ENCODE measurements around the gene VEGFA.

DNA sequence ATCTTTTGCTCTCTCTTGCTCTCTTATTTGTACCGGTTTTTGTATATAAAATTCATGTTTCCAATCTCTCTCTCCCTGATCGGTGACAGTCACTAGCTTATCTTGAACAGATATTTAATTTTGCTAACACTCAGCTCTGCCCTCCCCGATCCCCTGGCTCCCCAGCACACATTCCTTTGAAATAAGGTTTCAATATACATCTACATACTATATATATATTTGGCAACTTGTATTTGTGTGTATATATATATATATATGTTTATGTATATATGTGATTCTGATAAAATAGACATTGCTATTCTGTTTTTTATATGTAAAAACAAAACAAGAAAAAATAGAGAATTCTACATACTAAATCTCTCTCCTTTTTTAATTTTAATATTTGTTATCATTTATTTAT, 15.9 kb downstream of the VEGFA start:
- TF ChIP-seq POLR2A (IDR thresholded peaks at IDR 0.05; ENCODE audit: low read depth, low read length), result no peak
- TF ChIP-seq TAF1 (IDR thresholded peaks at IDR 0.05; ENCODE audit: low read depth, low read length), result no peak
- TF ChIP-seq POLR2AphosphoS5 (IDR thresholded peaks at IDR 0.05; ENCODE audit: low read depth, low read length), result no peak
- TF ChIP-seq SPI1 (IDR thresholded peaks at IDR 0.05; ENCODE audit: low read depth, low read length), result no peak
- no peak for TF ChIP-seq PAX5 (IDR thresholded peaks at IDR 0.05; ENCODE audit: insufficient read depth, low read length, severe bottlenecking)

All from GM12891 (cell line).